Measurements from ENCODE around the gene MSX2. TPM values are rescaled to one million over a fixed set of nuclear protein-coding genes. Genes with fewer than 3 reads are reported as not detected.

The MSX2 gene
- total RNA-seq, 1 experiment from 2014 or later: 11.7 TPM

- DNase-seq (ENCODE audit: extremely low read depth, low read depth): no peak
These were observed 41.2 kb downstream of the MSX2 start for GRCh38 chr5:174765540-174765939.

- no peak for DNase-seq (ENCODE audit: extremely low read depth, low read depth)
These were observed 43.3 kb downstream of the MSX2 start for GRCh38 chr5:174767670-174768069.

- DNase-seq (ENCODE audit: extremely low read depth, low read depth): no peak
These were observed 44.6 kb downstream of the MSX2 start for GRCh38 chr5:174769005-174769404.

- DNase-seq (ENCODE audit: extremely low read depth, low read depth): no peak
These were observed 49.0 kb downstream of the MSX2 start for GRCh38 chr5:174773371-174773770.

GRCh38 chr5:174775081-174775480 lies 50.7 kb downstream of the MSX2 start:
- DNase-seq (ENCODE audit: extremely low read depth, low read depth): no peak

GRCh38 chr5:174777111-174777510 lies 52.7 kb downstream of the MSX2 start:
- no peak for DNase-seq (ENCODE audit: extremely low read depth, low read depth)

- no peak for DNase-seq (ENCODE audit: extremely low read depth, low read depth)
These were observed 53.2 kb downstream of the MSX2 start for GRCh38 chr5:174777583-174777982.

Small RNA genes lying within 50 kb of the gene (small RNA-seq; reads per million reads assigned to genes)
- 0 reads per million in 2 experiments for gene MIR4634
